Raji (cell line): ENCODE data around the gene MISP.

ENCODE experiments used
- POLR2A ChIP-seq: IDR thresholded peaks from 2 replicates; pipeline ENCODE4 v1.6.1; 2011; ENCODE audit warnings: low read depth, low read length, control low read depth; ENCODE audit not compliant: insufficient read depth

The MISP gene

DNA sequence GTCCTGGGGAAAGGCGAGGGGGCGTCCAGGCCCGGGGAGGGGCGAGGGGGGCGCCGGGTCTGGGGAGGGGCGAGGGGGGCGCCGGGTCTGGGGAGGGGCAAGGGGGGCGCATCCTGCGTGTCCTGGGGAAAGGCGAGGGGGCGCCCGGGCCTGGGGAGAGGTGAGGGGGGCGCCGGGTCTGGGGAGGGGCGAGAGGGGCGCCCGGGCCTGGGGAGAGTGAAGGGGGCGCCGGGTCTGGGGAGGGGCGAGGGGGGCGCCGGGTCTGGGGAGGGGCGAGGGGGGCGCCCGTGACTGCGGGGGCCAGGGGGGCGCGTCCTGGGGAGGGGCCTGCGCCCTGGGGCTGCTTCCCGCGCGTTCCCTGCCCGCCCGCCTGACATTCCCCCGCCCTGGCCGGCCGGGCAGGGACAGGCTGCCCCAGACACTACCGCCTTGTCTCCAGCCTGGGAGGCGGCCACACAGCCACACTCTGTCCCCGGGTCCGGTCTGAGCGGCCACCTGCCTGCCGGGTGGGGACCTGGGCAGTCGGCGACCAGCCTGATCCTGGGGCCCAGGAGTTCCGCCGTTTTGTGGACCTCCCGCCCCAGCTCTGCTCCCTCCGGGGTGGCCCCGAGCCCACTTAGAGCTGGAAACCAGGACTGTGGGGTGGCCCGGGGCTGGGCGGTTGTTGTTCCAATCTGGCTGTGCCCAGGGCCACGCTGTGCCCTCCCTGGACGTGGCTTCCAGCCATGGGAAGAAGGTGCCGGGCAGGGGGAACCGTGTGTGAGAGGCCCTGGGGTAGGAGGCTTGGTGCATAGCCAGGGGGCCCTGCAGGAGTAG, 30.4 kb upstream of the MISP start:
- no peak for TF ChIP-seq POLR2A

GRCh38 chr19:722553-723101, 28.3 kb upstream of the MISP start:
- TF ChIP-seq POLR2A = no peak

DNA sequence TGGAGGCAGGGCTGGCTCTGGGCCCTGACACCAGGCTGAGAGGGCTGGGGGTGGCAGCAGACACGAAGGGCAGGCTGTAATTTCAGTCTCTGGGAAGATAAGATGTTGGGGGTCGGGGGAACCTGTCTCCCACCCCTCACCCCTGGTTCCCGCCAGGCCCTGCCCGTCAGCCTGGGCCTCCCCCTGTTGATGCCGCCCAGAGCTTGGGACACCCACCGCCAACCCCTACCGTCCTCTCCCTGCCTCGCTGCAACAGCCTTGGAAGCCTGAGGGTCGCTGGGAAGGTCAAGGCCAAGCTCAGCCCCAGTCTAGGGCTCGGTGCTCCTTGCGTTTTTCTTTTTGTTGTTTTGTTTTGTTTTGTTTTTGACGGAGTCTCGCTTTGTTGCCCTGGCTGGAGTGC, 27.7 kb upstream of the MISP start:
- no peak for TF ChIP-seq POLR2A

GRCh38 chr19:723714-724113, 27.2 kb upstream of the MISP start:
- no peak for TF ChIP-seq POLR2A

DNA sequence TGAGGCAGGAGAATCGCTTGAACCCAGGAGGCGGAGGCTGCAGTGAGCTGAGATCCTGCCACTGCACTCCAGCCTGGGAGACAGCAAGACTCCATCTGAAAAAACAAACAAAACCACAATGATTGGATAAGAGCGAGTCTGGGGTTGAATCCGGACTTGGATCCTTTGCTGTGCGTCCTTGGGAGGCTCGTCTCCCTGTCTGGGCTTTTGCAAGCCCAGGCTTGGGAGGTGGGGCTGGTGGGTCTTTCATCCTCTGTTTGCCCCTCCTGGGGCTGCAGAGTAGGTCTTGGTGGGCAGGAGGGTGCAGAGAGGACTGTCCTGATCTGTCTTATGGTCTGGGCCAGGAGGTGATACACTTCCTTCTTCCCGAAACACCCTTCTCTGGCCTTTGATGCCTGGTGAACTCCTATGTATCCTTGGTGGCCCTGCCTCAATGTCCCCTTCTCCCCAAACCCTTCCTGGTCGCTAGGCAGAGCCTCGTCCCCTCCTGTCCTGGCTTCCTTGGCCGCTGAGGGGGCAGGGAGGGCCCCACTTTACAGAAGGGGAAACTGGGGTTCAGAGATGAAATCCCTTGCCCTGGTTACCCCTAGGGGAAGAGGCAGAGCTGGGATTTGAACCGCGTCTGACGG, 25.3 kb upstream of the MISP start:
- TF ChIP-seq POLR2A = no peak

- no peak for TF ChIP-seq POLR2A
Observed at GRCh38 chr19:726993-727956, 23.6 kb upstream of the MISP start.

DNA sequence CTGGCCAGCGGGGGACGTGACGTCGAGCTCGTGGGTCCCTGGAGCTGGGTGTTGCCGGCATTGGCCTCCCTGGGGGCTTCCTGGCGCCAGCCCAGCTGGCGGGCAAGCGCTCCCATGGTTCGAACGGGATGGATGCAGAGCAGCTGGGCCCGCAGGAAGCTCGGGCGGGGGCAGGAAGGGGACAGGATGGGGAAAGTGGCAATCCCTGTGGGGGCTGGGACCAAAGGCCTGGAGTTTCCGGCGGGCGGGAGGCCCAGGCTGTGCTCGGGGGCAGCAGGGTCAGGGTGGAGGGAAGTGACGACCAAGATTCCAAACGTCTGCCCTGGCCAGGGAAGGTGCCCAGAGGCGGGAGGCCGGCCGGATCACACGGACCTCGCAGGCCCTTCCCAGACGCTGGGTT, 22.9 kb upstream of the MISP start:
- TF ChIP-seq POLR2A = no peak

DNA sequence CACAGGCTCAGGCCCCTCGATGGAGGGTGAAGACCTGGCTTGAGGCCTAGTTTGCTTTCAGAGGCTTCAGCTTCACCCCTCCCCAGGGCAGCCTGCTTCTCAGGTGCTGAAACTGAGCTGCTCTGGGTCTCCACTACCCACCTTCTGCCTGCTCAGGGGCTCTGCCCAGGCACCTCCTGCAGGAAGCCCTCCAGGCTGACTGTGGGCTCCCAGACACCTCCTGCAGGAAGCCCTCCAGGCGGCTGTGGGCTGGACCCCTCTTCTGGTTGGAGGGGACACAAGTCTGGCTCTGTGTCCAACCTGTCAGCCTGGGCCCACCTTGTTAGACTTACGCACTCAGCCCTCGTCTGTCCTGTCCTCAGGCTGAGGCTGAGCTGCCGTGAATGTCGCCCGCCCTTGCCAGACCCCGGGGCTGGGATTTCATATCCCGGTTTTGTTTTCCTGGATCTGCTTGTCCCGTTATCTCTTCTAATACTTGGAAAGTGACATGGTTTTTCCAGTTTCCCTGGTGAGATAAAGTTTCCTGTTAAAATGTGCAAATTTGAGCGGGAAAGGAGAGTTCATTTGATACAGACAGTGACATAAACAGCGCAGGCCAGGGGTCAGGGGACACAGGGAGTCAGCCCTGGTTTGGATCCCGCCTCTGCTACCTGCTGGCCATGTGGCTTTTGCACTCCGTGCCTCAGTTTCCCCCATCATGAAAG, 20.8 kb upstream of the MISP start:
- TF ChIP-seq POLR2A = no peak

DNA sequence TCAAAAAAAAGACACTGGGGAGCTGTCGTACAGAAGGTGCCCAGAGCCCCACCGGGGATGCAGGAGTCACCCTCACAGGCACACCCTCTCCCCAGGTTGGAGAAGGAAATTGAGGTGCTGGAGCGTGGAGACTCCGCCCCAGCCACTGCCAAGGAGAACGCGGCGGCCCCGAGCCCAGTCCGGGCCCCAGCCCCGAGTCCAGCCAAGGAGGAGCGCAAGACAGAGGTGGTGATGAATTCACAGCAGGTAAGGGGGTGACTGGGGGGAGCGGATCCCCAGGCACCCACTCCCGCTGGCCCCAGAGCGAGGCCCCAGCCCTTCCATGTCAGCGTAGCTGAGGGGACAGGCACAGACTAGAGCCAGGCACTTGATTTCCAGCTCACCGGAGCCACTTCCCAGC, 19.9 kb upstream of the MISP start:
- TF ChIP-seq POLR2A = no peak

- no peak for TF ChIP-seq POLR2A
Observed at GRCh38 chr19:732148-733069, 18.5 kb upstream of the MISP start.

DNA sequence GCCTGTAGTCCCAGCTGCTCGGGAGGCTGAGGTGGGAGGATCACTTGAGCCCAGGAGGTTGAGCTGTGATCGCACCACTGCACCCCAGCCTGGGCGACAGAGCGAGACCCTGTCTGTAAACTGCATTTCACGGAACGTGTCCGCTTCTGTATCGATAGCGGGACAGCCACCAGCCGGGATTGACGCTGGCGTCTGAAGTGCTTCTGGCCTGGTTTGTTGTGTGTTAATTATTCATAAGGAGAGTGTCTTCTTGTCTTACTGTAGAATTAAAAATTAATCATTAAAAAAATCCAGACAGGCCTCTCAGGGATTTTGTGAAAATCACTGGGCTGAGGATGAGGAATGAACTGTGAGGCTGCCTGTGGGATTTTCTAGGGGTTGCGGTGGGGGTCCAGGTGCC, 16.2 kb upstream of the MISP start:
- TF ChIP-seq POLR2A = no peak

GRCh38 chr19:736125-736524, 14.8 kb upstream of the MISP start:
- no peak for TF ChIP-seq POLR2A

- TF ChIP-seq POLR2A = no peak
Observed at GRCh38 chr19:737591-738093, 13.3 kb upstream of the MISP start.
